NCI-H2196 treated with DMSO at 0.1 percent for 48 hours (cell line): ENCODE measurements around the gene SIPA1L2.
"Not testable (repeated sequence)": the region's sequence is repeated elsewhere in the genome, so short reads cannot be mapped to it uniquely, and the experiment has no call there.

Experiments used
- DNase-seq: peaks from one replicate; lab custom pipeline; 2025; ENCODE audit not compliant: unreplicated experiment; lab: John Stamatoyannopoulos, UW

SIPA1L2 gene

GRCh38 chr1:232615306-232615800 lies 14.6 kb downstream of the SIPA1L2 start:
- DNase-seq = no peak

- no peak for DNase-seq
These were observed 15.1 kb downstream of the SIPA1L2 start for GRCh38 chr1:232614811-232615210.

DNA sequence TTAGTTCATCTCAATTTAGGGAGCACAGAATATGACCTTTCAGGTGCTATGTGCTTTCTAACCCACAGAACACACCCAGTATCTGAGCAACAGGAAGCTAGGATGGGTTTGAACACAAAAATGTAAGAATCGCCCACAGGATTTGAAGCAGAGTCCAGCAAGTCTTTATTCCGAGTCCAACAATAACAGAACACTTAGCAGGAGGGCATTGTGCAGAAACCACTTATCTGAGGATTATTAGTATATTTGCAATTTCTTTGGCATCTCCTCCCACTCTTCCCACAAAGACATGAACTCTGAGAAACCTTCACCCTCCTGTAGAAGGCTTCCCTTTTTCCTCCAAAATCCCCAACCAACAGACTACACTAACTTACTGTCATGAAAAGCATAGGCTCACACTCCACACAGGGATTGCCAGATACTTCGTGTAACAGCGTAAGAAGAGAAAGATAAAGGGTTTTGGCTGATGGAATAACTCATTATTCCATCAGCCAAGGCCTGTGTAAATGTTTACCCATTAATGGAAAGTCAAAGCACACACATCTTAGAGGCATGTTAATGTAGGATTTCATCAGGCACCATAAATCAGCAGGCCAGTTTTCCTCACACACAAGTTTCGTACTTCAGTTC lies 16.1 kb downstream of the SIPA1L2 start:
- DNase-seq = no peak

DNA sequence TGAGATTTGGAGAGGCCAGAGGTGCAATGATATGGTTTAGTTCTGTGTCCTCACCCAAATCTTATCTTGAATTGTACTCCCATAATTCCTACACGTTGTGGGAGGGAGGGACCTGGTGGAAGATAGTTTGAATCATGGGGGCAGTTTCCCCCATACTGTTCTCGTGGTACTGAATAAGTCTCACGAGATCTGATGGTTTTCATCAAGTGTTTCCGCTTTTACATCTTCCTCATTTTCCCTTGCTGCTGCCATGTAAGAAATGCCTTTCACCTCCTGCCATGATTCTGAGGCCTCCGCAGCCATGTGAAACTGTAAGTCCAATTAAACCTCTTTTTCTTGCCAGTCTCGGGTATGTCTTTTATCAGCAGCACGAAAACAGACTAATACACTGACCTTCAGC lies 17.1 kb downstream of the SIPA1L2 start:
- DNase-seq = not testable (repeated sequence)

- no peak for DNase-seq
These were observed 18.1 kb downstream of the SIPA1L2 start for GRCh38 chr1:232611834-232612233.

DNA sequence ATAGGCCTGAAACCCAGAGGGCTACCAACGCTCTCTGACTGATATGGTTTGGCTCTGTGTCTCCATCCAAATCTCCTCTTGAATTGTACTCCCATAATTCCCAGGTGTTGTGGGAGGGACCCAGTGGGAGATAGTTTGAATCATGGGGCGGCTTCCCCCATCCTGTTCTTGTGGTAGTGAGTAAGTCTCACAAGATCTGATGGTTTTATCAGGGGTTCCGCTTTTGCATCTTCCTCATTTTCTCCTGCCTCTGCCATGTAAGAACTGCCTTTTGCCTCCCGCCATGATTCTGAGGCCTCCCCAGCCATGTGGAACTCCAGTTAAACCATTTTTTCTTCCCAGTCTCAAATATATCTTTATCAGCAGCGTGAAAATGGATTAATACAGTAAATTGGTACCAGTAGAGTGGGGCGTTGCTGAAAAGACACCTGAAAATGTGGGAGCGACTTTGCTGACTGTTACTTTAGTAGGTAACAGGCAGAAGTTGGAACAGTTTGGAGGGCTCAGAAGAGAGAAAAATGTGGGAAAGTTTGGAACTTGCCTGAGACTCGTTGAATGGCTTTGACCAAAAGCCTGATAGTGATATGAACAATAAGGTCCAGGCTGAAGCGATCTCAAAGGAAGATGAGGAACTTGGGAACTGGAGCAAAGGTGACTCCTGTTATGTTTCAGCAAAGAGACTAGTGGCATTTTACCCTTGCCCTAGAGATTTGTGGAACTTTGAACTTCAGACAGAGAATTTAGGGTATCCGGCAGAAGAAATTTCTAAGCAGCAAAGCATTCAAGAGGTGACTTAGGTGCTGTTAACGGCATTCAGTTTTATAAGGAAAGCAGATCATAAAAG lies 18.8 kb downstream of the SIPA1L2 start:
- not testable (repeated sequence) for DNase-seq

DNA sequence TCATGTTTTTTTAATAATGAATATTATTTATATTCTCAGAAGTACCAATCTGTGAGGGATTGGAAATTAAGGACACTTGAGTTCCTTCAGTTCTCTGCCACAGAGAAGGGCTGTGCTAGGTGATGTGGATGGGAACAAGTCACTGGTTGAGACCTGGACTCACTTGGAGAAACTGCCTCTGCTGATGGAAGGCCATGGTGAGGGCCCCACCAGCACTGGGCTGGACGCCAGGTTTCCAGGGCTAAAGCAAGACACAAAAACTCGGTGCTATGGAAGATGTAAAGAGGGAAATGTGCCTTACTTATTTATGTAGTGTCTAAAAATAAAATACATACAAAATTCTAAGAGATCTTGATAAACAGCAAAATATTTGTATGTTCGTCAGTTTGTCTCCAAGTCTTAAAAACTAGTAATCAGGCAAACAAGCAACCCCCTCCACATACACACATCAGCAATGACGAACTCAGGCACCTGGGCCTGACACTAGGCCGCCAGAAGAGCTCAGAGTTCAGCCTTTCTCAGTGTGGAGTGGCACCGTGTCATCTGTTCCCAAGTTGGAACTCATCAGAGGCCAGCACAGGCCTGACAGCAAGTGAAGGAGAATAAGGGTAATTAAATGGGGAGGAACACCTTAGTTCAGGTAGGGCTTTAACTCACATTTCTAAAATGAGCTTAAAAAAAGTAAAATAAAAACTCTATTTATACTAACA lies 19.6 kb downstream of the SIPA1L2 start:
- no peak for DNase-seq

GRCh38 chr1:232608427-232608826 lies 21.5 kb downstream of the SIPA1L2 start:
- no peak for DNase-seq

- no peak for DNase-seq
These were observed 27.3 kb downstream of the SIPA1L2 start for GRCh38 chr1:232602622-232603021.

DNA sequence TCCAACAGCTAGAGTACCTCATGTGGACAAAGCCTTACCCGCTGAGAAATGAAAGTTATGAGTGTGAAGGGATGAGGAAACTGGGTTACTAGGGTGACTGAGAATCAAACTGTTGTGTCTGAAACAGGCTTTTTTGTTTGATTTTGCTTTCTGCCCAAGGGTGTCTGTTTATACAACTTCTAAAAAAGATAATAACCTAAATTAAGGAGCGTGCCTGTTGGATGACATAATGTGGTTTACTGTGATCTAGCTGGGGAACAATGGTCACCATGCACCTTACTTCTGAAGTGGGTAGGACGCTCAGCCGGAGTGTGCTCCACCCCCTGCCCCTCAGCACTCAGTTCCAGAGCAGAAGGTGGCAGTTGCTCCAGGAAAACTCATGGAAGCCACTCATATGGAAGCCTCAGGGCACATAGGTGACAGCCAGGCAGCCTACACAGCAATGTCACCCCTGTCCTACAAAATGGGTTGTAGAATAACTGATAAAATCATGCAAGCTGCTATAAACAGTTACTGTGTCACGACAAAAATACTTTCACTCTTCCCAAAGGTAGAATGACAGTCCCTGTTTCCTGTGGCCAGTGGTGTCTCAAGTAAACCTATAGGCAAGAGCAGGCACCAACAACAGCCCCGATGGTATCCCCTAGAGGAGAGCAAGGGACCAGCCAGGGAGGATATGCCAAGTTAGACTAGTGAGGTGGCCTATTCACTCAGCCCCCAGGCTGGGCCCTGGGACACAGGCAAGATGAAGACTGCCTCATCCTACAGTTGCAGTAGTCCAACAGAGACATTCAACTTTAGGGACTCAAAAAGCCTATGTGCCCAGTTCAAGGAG lies 29.3 kb downstream of the SIPA1L2 start:
- no peak for DNase-seq

DNA sequence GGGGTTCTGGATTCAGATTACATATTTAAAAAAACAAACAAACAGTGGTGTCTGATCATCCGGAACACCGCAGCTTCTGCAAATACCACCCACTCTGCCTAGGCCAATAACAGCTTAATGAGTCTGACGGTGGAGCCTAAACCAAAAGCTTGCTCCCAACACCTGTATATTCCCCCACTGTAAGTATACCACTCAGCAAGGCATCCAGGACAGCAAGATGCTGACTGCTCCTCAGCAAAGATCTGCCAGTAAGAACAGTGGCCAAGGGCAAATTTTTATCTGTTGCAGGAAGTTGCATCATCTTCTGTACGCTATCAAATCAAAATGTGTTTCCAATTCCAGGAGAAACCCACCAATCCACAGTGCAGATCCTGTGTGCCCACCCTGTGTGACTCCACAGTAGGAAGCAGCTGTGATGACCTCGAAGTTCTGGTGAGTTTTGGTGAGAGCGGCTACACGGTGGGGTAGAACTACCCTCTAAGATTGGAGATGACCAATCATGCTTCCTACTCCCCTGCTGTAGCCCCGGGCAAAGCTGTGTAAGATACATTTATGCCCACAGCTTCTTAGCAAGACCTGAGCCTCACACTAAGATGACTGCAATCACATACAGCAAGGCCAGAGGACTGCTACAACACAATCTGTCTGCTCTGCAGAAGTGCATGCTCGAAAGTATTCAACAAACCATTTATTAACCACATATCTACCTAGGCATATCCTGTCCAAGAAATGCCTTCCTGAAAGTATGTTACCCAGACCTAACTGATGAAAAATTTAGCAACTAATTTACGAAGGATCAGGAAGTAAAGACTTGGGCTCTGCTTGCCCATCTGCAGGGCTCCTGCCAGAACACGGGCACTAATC lies 30.5 kb downstream of the SIPA1L2 start:
- DNase-seq = no peak

DNA sequence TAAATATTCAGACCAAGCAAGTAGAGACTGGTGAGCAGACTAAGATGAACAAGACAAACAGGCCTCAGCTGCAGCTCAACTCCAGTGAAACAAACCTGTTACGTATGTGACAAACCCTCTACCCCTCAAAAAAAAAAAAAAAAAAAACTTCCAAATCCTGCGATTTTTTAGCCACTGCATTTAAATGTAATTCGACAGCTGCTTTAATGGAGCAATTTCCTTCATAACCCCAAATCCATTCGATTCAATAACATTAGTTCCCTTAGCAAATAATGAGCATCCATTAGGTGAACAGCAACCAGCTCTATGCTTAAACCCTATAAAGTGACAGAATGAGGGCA lies 31.1 kb downstream of the SIPA1L2 start:
- DNase-seq = no peak

DNA sequence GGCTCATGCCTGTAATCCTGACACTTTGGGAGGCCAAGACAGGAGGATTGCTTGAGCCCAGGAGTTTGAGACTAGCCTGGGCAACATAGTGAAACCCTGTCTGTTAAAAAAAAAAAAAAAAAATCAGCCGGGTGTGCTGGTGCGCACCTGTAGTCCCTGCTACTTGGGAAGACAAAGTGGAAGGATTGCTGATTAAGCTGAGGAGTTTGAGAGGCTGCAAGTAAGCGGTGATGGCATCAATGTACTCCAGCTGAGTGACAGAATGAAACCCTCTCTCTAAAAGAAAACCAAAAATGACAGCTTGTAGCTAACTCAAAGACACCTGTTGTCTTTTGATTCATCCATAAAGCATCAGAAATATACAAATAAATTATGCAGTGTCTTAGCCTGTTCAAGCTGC lies 31.8 kb downstream of the SIPA1L2 start:
- DNase-seq = no peak

DNA sequence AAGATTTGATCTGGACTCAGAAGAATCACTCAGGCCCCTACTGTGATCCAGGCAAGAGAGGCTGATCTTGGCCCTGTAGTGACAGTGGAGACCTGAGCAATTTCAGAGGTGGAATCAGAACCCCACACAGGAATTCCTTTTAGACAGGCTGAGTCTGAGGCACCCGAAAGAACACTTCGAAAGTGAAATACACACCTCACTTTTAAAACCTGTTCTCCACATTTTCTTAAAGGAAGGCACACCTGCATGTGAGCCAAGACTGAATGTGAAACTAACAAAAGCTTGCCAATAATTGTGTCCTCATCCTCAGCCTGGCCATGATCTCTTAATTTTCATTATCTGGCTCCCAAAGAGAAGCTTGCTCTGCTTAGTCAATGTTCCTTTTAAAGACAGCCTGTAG lies 32.2 kb downstream of the SIPA1L2 start:
- DNase-seq = no peak

GRCh38 chr1:232596666-232597303 lies 33.1 kb downstream of the SIPA1L2 start:
- DNase-seq = no peak

DNA sequence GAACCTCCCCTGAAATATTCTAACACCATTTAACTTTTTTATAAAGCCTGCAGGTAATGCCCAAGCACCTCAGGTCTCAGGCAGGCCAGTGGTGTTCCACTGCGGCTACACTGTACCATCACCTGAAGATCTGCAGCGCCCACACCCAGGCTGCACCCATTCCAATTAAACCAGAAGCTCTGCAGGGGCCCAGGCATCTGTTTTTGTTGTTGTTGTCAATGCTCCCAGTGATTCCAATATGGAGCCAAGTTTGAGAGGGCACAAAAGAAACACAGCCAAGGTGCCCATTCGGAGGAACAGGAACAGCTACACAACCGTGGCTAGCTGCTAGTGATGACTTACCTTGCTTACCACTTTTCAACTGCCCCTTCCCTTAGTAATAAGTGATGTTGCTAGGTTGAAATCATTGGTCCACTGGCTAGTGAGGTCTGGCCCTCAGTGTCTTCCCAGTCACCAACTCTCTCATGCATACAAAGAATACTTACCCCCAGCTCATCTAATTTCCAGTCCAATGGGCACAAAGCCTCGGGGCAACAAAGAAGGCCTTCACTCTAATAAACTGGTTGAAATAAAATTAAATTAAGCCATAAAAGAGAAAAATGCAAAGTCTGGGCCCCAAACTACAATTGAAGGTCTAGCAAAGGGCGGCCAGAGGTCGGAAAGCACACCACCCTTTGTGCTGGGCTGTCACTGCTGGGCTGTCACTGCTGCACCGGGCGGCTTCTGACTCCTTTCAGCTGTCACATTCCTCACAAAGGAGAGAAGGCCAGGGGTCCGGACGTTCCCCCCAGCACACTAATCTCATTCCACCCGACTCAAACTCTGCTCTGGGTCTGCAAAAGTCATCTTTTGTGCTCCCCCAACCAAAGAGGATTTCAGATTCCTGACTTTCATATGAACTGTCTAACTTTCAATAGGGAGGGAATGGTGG lies 34.9 kb downstream of the SIPA1L2 start:
- no peak for DNase-seq

GRCh38 chr1:232593717-232594502 lies 36.0 kb downstream of the SIPA1L2 start:
- no peak for DNase-seq

GRCh38 chr1:232591344-232591743 lies 38.6 kb downstream of the SIPA1L2 start:
- no peak for DNase-seq
